Measurements from ENCODE around the gene TEAD1. TPM values are rescaled to one million over a fixed set of nuclear protein-coding genes. Genes with fewer than 3 reads are reported as not detected.

TEAD1 gene
- total RNA-seq, 2 donors from 2014 or later, result 32.7 to 56.7 TPM

GRCh38 chr11:12771875-12772274 is 97.7 kb downstream of the TEAD1 start:
- Histone ChIP-seq H3K4me1 (no peaks in the 10 kb centered on the region), H3K9me3 (no peaks in the 10 kb centered on the region), H3K27ac (no peak overlapping the region), H3K36me3 (no peaks in the 10 kb centered on the region), H3K9ac (ENCODE audit: low read depth in 2 of 2, low read length in 2 of 2) (no peak overlapping the region), H3K4me3 (no peak overlapping the region), H3K27me3 (no peaks in the 10 kb centered on the region)
- DNase-seq, result no peak
- intact Hi-C loops (cut with DNase I), result no loop called here
- TF ChIP-seq CTCF (IDR thresholded peaks at IDR 0.05), result no peak

- intact Hi-C loops (cut with DNase I), result no loop called here
- H3K27ac ChIP-seq, result no peak overlapping the region
- H3K4me1 ChIP-seq, result no peaks in the 10 kb centered on the region
- no peak for TF ChIP-seq CTCF (IDR thresholded peaks at IDR 0.05)
- no peak overlapping the region for H3K4me3 ChIP-seq
- H3K36me3 ChIP-seq, result no peaks in the 10 kb centered on the region
- no peaks in the 10 kb centered on the region for H3K27me3 ChIP-seq
- no peaks in the 10 kb centered on the region for H3K9me3 ChIP-seq
- DNase-seq, result no peak
- H3K9ac ChIP-seq (ENCODE audit: low read depth in 2 of 2, low read length in 2 of 2), result no peak overlapping the region
These were observed 98.1 kb downstream of the TEAD1 start for GRCh38 chr11:12772324-12772723.

- Histone ChIP-seq H3K36me3 (no peaks in the 10 kb centered on the region), H3K9ac (ENCODE audit: low read depth in 2 of 2, low read length in 2 of 2) (no peak overlapping the region), H3K4me1 (no peaks in the 10 kb centered on the region), H3K4me3 (no peak overlapping the region), H3K27ac (no peak overlapping the region), H3K9me3 (no peaks in the 10 kb centered on the region), H3K27me3 (no peaks in the 10 kb centered on the region)
- DNase-seq, result no peak
- TF ChIP-seq CTCF (IDR thresholded peaks at IDR 0.05), result no peak
- intact Hi-C loops (cut with DNase I), result no loop called here
These were observed 99.4 kb downstream of the TEAD1 start for GRCh38 chr11:12773591-12773990.

- Histone ChIP-seq H3K4me1 (no peaks in the 10 kb centered on the region), H3K4me3 (no peak overlapping the region), H3K27ac (no peak overlapping the region), H3K27me3 (no peaks in the 10 kb centered on the region), H3K9ac (ENCODE audit: low read depth in 2 of 2, low read length in 2 of 2) (no peak overlapping the region), H3K36me3 (no peaks in the 10 kb centered on the region), H3K9me3 (no peaks in the 10 kb centered on the region)
- intact Hi-C loops (cut with DNase I), result no loop called here
- no peak for TF ChIP-seq CTCF (IDR thresholded peaks at IDR 0.05)
- no peak for DNase-seq
These were observed 101.7 kb downstream of the TEAD1 start for GRCh38 chr11:12775955-12776354.

GRCh38 chr11:12777208-12777874 is 103.1 kb downstream of the TEAD1 start:
- DNase-seq, result no peak
- Histone ChIP-seq H3K4me1 (no peaks in the 10 kb centered on the region), H3K9me3 (no peaks in the 10 kb centered on the region), H3K27me3 (no peaks in the 10 kb centered on the region), H3K4me3 (no peak overlapping the region), H3K9ac (ENCODE audit: low read depth in 2 of 2, low read length in 2 of 2) (no peak overlapping the region), H3K27ac (no peak overlapping the region), H3K36me3 (no peaks in the 10 kb centered on the region)
- intact Hi-C loops (cut with DNase I), result no loop called here
- TF ChIP-seq CTCF (IDR thresholded peaks at IDR 0.05), result no peak

All from colonic mucosa (tissue), 4 donors.